Measurements from ENCODE around the gene ARID5B. TPM values are rescaled to one million over a fixed set of nuclear protein-coding genes. Genes with fewer than 3 reads are reported as not detected.

ARID5B gene
- total and polyA plus RNA-seq, 2 experiments from 2014 or later = 1.3 to 1.6 TPM

DNA sequence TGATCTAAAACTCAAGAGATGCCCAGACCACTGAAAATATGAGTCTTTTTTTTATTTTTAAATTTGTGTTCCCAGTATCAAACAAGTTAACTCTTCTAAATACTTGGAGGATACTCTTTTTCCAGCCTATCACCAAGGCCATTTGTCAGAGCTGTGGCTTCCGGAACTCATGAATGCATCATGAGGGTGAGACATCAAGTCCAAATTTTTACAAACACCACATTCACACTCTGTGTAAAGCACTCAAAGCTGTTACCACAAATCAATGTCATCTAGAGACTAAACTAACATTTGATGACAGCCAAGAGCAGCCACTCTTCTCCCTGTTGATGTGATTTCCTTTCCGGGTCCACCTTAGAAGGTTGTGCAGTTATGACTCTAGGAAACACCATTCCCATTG is 43.8 kb upstream of the ARID5B start:
- Histone ChIP-seq H3F3A (replicated peaks; ENCODE audit: low read depth) (no peaks in the 10 kb centered on the region), H3K4me1 (ENCODE audit: insufficient read depth) (no peaks in the 10 kb centered on the region), H3K79me2 (replicated peaks; ENCODE audit: insufficient read depth) (no peaks in the 10 kb centered on the region), H3K4me2 (no peak overlapping the region), H3K9me2 (ENCODE audit: insufficient read depth) (no peaks in the 10 kb centered on the region), H3K27ac (ENCODE audit: low read depth) (no peak overlapping the region), H3K27me3 (ENCODE audit: insufficient read depth) (no peaks in the 10 kb centered on the region), H3K36me3 (ENCODE audit: insufficient read depth) (no peaks in the 10 kb centered on the region), H4K20me1 (replicated peaks; ENCODE audit: insufficient read depth) (no peaks in the 10 kb centered on the region), H2AFZ (no peak overlapping the region), H3K4me3 (no peak overlapping the region)
- H3K4me3 Mint-ChIP-seq = no peak overlapping the region
- H3K27me3 Mint-ChIP-seq (ENCODE audit: insufficient read depth, low read depth, poor library complexity) = peaks cover 2% of the 10 kb centered on the region
- H3K27ac Mint-ChIP-seq = no peak overlapping the region
- DNase-seq (ENCODE audit: low spot score) (no peak), ATAC-seq (no peak)
- no peaks in the 10 kb centered on the region; the same call in 2 of the 3 replicates for H3K4me1 Mint-ChIP-seq
- H3K9me3 Mint-ChIP-seq = no peaks in the 10 kb centered on the region; the same call in 2 of the 3 replicates
- no peaks in the 10 kb centered on the region for H3K36me3 Mint-ChIP-seq (ENCODE audit: low read depth)
- TF ChIP-seq EZH2phosphoT487 (IDR thresholded peaks at IDR 0.05; ENCODE audit: unreplicated experiment) = no peak
- TF ChIP-seq ETS1 (IDR thresholded peaks at IDR 0.05) = no peak
- TF ChIP-seq, protein P1, sequence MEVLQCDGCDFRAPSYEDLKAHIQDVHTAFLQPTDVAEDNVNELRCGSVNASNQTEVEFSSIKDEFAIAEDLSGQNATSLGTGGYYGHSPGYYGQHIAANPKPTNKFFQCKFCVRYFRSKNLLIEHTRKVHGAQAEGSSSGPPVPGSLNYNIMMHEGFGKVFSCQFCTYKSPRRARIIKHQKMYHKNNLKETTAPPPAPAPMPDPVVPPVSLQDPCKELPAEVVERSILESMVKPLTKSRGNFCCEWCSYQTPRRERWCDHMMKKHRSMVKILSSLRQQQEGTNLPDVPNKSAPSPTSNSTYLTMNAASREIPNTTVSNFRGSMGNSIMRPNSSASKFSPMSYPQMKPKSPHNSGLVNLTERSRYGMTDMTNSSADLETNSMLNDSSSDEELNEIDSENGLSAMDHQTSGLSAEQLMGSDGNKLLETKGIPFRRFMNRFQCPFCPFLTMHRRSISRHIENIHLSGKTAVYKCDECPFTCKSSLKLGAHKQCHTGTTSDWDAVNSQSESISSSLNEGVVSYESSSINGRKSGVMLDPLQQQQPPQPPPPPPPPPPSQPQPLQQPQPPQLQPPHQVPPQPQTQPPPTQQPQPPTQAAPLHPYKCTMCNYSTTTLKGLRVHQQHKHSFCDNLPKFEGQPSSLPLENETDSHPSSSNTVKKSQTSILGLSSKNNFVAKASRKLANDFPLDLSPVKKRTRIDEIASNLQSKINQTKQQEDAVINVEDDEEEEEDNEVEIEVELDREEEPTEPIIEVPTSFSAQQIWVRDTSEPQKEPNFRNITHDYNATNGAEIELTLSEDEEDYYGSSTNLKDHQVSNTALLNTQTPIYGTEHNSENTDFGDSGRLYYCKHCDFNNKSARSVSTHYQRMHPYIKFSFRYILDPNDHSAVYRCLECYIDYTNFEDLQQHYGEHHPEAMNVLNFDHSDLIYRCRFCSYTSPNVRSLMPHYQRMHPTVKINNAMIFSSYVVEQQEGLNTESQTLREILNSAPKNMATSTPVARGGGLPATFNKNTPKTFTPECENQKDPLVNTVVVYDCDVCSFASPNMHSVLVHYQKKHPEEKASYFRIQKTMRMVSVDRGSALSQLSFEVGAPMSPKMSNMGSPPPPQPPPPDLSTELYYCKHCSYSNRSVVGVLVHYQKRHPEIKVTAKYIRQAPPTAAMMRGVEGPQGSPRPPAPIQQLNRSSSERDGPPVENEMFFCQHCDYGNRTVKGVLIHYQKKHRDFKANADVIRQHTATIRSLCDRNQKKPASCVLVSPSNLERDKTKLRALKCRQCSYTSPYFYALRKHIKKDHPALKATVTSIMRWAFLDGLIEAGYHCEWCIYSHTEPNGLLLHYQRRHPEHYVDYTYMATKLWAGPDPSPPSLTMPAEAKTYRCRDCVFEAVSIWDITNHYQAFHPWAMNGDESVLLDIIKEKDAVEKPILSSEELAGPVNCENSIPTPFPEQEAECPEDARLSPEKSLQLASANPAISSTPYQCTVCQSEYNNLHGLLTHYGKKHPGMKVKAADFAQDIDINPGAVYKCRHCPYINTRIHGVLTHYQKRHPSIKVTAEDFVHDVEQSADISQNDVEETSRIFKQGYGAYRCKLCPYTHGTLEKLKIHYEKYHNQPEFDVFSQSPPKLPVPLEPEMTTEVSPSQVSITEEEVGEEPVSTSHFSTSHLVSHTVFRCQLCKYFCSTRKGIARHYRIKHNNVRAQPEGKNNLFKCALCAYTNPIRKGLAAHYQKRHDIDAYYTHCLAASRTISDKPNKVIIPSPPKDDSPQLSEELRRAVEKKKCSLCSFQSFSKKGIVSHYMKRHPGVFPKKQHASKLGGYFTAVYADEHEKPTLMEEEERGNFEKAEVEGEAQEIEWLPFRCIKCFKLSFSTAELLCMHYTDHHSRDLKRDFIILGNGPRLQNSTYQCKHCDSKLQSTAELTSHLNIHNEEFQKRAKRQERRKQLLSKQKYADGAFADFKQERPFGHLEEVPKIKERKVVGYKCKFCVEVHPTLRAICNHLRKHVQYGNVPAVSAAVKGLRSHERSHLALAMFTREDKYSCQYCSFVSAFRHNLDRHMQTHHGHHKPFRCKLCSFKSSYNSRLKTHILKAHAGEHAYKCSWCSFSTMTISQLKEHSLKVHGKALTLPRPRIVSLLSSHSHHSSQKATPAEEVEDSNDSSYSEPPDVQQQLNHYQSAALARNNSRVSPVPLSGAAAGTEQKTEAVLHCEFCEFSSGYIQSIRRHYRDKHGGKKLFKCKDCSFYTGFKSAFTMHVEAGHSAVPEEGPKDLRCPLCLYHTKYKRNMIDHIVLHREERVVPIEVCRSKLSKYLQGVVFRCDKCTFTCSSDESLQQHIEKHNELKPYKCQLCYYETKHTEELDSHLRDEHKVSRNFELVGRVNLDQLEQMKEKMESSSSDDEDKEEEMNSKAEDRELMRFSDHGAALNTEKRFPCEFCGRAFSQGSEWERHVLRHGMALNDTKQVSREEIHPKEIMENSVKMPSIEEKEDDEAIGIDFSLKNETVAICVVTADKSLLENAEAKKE (CRISPR knock-in tag; IDR thresholded peaks at IDR 0.05) = no peak
- TF ChIP-seq NANOG (IDR thresholded peaks at IDR 0.05; ENCODE audit: borderline replicate concordance) = no peak
- no peak for TF ChIP-seq ZNF114 (CRISPR knock-in tag; IDR thresholded peaks at IDR 0.05)
- no peak for TF ChIP-seq CREB1 (CRISPR knock-in tag; IDR thresholded peaks at IDR 0.05; ENCODE audit: low read depth)
- no peak for TF ChIP-seq POLR2AphosphoS5 (IDR thresholded peaks at IDR 0.05; ENCODE audit: low read depth)
- TF ChIP-seq JUNB (IDR thresholded peaks at IDR 0.05; ENCODE audit: unreplicated experiment) = no peak
- no peak for TF ChIP-seq ZNF331 (CRISPR knock-in tag; IDR thresholded peaks at IDR 0.05; ENCODE audit: low read depth)
- no peak for TF ChIP-seq CTCF (conservative IDR thresholded peaks at IDR 0.05; ENCODE audit: low read depth in 2 of 2)
- no peak for TF ChIP-seq REST (IDR thresholded peaks at IDR 0.05; ENCODE audit: unreplicated experiment)
- no peak for TF ChIP-seq EZH2 (IDR thresholded peaks at IDR 0.05; ENCODE audit: low read depth, unreplicated experiment)
- no peak for TF ChIP-seq STAT1 (IDR thresholded peaks at IDR 0.05; ENCODE audit: unreplicated experiment)

All from GM23338 (cell line).